Measurements from ENCODE around the gene TRAPPC2L. TPM values are rescaled to one million over a fixed set of nuclear protein-coding genes. Genes with fewer than 3 reads are reported as not detected.

TRAPPC2L gene
- total RNA-seq, 1 experiment from 2014 or later, result 94.1 TPM

DNA sequence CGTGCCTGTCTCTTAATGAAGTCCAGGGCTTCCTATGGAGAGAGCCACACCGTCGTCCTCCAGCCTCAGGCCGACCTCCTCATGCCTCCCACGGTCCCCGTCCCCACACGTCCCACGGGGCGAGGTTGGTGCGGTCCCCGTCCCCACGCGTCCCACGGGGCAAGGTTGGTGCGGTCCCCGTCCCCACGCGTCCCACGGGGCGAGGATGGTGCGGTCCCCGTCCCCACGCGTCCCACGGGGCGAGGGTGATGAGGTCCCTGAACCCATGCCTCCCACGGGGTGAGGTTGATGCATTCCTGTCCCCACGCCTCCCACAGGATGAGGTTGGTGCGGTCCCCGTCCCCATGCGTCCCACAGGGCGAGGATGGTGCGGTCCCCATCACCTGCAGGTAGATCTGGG, 21.1 kb upstream of the TRAPPC2L start:
- BruUV-seq (replicated peaks), result no TSS peak

DNA sequence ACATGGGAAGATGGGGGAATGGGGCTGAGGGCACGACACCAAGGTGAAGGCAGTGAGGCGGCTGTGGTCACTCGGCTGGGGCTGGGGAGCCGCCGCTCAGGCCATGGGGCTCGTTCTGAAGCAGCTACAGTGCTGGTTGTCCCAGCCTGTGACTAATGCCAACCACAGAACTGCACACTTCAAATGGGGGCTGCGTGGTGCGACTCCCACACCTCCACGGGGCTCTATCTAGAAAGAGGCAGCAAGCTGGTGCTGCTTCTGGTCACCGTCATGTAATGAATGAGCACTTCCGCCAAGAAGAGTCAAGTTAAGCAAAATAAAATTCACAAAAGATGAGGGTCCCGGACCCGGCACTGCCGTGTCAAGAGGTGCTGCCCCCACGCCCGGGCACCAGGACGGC, 20.1 kb upstream of the TRAPPC2L start:
- no peak overlapping the region for H3K9ac ChIP-seq (ENCODE audit: low read length)
- ChIA-PET CTCF (no interaction called here), POLR2A (no interaction called here), RAD21 (ENCODE audit: low non-redundant PET in 1 of 2, low total read pairs in 2 of 2, uncharacterized antibody in 2 of 2, unreplicated experiment in 2 of 2) (no interaction called here)
- H3K9me3 ChIP-seq (ENCODE audit: control insufficient read depth in 1 of 2, insufficient read depth in 1 of 2, low read depth in 1 of 2, low read length in 2 of 2), result no peaks in the 10 kb centered on the region
- BruUV-seq (replicated peaks), result no TSS peak
- no peak overlapping the region for H3K4me3 ChIP-seq (replicated peaks in 1 of 2; ENCODE audit: low read depth in 1 of 2, low read length in 2 of 2)
- H3K27me3 ChIP-seq (ENCODE audit: insufficient read depth, low read length), result no peaks in the 10 kb centered on the region
- H3K4me1 ChIP-seq (ENCODE audit: control insufficient read depth in 1 of 2, insufficient read depth in 2 of 2, low read length in 2 of 2), result peaks cover 0 to 4% of the 10 kb centered on the region in 2 experiments; a peak in 1 of 4 replicates
- H2AFZ ChIP-seq (ENCODE audit: low read depth, low read length, poor library complexity, severe bottlenecking), result no peak overlapping the region
- no peak for ATAC-seq
- H4K20me1 ChIP-seq (ENCODE audit: insufficient read depth), result no peaks in the 10 kb centered on the region
- H3K9me2 ChIP-seq (ENCODE audit: insufficient read depth), result no peaks in the 10 kb centered on the region
- no peaks in the 10 kb centered on the region for H3K36me3 ChIP-seq (ENCODE audit: control insufficient read depth in 1 of 2, insufficient read depth in 2 of 2, low read length in 2 of 2)
- H3K79me2 ChIP-seq (ENCODE audit: insufficient read depth, low read length), result no peaks in the 10 kb centered on the region
- no peak for DNase-seq (ENCODE audit: low read depth, low spot score)
- H3K4me2 ChIP-seq (ENCODE audit: low read length), result no peak overlapping the region
- intact Hi-C loops (cut with micrococcal nuclease), result no loop called here
- no peak overlapping the region for H3K27ac ChIP-seq (ENCODE audit: low read depth, low read length)
- TF ChIP-seq, protein P1, sequence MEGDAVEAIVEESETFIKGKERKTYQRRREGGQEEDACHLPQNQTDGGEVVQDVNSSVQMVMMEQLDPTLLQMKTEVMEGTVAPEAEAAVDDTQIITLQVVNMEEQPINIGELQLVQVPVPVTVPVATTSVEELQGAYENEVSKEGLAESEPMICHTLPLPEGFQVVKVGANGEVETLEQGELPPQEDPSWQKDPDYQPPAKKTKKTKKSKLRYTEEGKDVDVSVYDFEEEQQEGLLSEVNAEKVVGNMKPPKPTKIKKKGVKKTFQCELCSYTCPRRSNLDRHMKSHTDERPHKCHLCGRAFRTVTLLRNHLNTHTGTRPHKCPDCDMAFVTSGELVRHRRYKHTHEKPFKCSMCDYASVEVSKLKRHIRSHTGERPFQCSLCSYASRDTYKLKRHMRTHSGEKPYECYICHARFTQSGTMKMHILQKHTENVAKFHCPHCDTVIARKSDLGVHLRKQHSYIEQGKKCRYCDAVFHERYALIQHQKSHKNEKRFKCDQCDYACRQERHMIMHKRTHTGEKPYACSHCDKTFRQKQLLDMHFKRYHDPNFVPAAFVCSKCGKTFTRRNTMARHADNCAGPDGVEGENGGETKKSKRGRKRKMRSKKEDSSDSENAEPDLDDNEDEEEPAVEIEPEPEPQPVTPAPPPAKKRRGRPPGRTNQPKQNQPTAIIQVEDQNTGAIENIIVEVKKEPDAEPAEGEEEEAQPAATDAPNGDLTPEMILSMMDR (IDR thresholded peaks at IDR 0.05 in 2 of 3, conservative IDR thresholded peaks at IDR 0.05 in 1 of 3; ENCODE audit: borderline replicate concordance in 1 of 3, insufficient read depth in 1 of 3, low read depth in 2 of 3, low read length in 2 of 3), result no peak
- no peak for TF ChIP-seq YY1 (IDR thresholded peaks at IDR 0.05; ENCODE audit: extremely low read depth, insufficient replicate concordance, low read depth, low read length)
- no peak for TF ChIP-seq TCF7L2 (IDR thresholded peaks at IDR 0.05; ENCODE audit: borderline replicate concordance, extremely low read depth, insufficient read depth, insufficient read length)
- no peak for TF ChIP-seq EGR1 (IDR thresholded peaks at IDR 0.05; ENCODE audit: low read depth)
- TF ChIP-seq, protein P2, sequence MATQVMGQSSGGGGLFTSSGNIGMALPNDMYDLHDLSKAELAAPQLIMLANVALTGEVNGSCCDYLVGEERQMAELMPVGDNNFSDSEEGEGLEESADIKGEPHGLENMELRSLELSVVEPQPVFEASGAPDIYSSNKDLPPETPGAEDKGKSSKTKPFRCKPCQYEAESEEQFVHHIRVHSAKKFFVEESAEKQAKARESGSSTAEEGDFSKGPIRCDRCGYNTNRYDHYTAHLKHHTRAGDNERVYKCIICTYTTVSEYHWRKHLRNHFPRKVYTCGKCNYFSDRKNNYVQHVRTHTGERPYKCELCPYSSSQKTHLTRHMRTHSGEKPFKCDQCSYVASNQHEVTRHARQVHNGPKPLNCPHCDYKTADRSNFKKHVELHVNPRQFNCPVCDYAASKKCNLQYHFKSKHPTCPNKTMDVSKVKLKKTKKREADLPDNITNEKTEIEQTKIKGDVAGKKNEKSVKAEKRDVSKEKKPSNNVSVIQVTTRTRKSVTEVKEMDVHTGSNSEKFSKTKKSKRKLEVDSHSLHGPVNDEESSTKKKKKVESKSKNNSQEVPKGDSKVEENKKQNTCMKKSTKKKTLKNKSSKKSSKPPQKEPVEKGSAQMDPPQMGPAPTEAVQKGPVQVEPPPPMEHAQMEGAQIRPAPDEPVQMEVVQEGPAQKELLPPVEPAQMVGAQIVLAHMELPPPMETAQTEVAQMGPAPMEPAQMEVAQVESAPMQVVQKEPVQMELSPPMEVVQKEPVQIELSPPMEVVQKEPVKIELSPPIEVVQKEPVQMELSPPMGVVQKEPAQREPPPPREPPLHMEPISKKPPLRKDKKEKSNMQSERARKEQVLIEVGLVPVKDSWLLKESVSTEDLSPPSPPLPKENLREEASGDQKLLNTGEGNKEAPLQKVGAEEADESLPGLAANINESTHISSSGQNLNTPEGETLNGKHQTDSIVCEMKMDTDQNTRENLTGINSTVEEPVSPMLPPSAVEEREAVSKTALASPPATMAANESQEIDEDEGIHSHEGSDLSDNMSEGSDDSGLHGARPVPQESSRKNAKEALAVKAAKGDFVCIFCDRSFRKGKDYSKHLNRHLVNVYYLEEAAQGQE (IDR thresholded peaks at IDR 0.05; ENCODE audit: low read depth), result no peak

More for the DNA sequence above, 21.1 kb upstream of the TRAPPC2L start:
- Histone ChIP-seq H3K79me2 (ENCODE audit: insufficient read depth, low read length) (no peaks in the 10 kb centered on the region), H3K4me2 (ENCODE audit: low read length) (no peak overlapping the region), H3K9me3 (ENCODE audit: control insufficient read depth in 1 of 2, insufficient read depth in 1 of 2, low read depth in 1 of 2, low read length in 2 of 2) (no peaks in the 10 kb centered on the region), H3K9me2 (ENCODE audit: insufficient read depth) (no peaks in the 10 kb centered on the region), H3K36me3 (ENCODE audit: control insufficient read depth in 1 of 2, insufficient read depth in 2 of 2, low read length in 2 of 2) (no peaks in the 10 kb centered on the region), H3K4me3 (replicated peaks in 1 of 2; ENCODE audit: low read depth in 1 of 2, low read length in 2 of 2) (no peak overlapping the region), H3K9ac (ENCODE audit: low read length) (no peak overlapping the region), H3K27me3 (ENCODE audit: insufficient read depth, low read length) (no peaks in the 10 kb centered on the region), H3K4me1 (ENCODE audit: control insufficient read depth in 1 of 2, insufficient read depth in 2 of 2, low read length in 2 of 2) (peaks cover 0 to 4% of the 10 kb centered on the region in 2 experiments; a peak in 1 of 4 replicates), H4K20me1 (ENCODE audit: insufficient read depth) (no peaks in the 10 kb centered on the region), H3K27ac (ENCODE audit: low read depth, low read length) (no peak overlapping the region), H2AFZ (ENCODE audit: low read depth, low read length, poor library complexity, severe bottlenecking) (no peak overlapping the region)
- ATAC-seq, result no peak
- ChIA-PET RAD21 (ENCODE audit: low non-redundant PET in 1 of 2, low total read pairs in 2 of 2, uncharacterized antibody in 2 of 2, unreplicated experiment in 2 of 2) (no interaction called here), CTCF (no interaction called here), POLR2A (no interaction called here)
- TF ChIP-seq YY1 (IDR thresholded peaks at IDR 0.05; ENCODE audit: extremely low read depth, insufficient replicate concordance, low read depth, low read length) (no peak), TCF7L2 (IDR thresholded peaks at IDR 0.05; ENCODE audit: borderline replicate concordance, extremely low read depth, insufficient read depth, insufficient read length) (no peak), CBX3 (IDR thresholded peaks at IDR 0.05; ENCODE audit: low read depth) (no peak), POLR2AphosphoS5 (IDR thresholded peaks at IDR 0.05; ENCODE audit: low read depth, low read length) (no peak), RAD21 (IDR thresholded peaks at IDR 0.05; ENCODE audit: low read depth) (no peak), SP1 (IDR thresholded peaks at IDR 0.05; ENCODE audit: low read depth) (no peak), FOSL1 (IDR thresholded peaks at IDR 0.05; ENCODE audit: low read depth) (no peak), SRF (IDR thresholded peaks at IDR 0.05; ENCODE audit: low read depth) (no peak), EZH2phosphoT487 (IDR thresholded peaks at IDR 0.05; ENCODE audit: borderline replicate concordance) (no peak), POLR2A (IDR thresholded peaks at IDR 0.05; ENCODE audit: borderline replicate concordance, extremely low read depth, insufficient read depth, insufficient read length) (no peak), EZH2 (IDR thresholded peaks at IDR 0.05) (no peak)
- TF ChIP-seq, protein P3, sequence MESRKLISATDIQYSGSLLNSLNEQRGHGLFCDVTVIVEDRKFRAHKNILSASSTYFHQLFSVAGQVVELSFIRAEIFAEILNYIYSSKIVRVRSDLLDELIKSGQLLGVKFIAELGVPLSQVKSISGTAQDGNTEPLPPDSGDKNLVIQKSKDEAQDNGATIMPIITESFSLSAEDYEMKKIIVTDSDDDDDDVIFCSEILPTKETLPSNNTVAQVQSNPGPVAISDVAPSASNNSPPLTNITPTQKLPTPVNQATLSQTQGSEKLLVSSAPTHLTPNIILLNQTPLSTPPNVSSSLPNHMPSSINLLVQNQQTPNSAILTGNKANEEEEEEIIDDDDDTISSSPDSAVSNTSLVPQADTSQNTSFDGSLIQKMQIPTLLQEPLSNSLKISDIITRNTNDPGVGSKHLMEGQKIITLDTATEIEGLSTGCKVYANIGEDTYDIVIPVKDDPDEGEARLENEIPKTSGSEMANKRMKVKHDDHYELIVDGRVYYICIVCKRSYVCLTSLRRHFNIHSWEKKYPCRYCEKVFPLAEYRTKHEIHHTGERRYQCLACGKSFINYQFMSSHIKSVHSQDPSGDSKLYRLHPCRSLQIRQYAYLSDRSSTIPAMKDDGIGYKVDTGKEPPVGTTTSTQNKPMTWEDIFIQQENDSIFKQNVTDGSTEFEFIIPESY (IDR thresholded peaks at IDR 0.05; ENCODE audit: extremely low read depth, insufficient replicate concordance, low read length), result no peak
- intact Hi-C loops (cut with micrococcal nuclease), result no loop called here
- no peak for DNase-seq (ENCODE audit: low read depth, low spot score)

Measured in HCT116 (cell line).